SK-N-SH (cell line): ENCODE data around the gene SP140. TPM values are rescaled to one million over a fixed set of nuclear protein-coding genes. Genes with fewer than 3 reads are reported as not detected.

Source experiments
- CTCF ChIA-PET: fragments of 300-600, 350-600 bp; formaldehyde crosslinking; extraction: SDS; loops from one replicate; lab custom pipeline; 2021; lab: Yijun Ruan, JAX
- POLR2A ChIA-PET: fragments of 350-600 bp; sonication (Branson Sonifier 250); formaldehyde crosslinking; extraction: SDS; loops from one replicate; lab custom pipeline; 2020; ENCODE audit warnings: antibody characterized with exemption, inconsistent platforms; lab: Yijun Ruan, JAX
- DNase-seq: peaks from one replicate; pipeline ENCODE4 v3.0.0; 2012
- H2AFZ ChIP-seq: fragments of 200-600 bp; sonication (generic); 2 replicates; pipeline ENCODE4 v1.8.1; 2016; ENCODE audit warnings: antibody characterized with exemption, mild to moderate bottlenecking, low read depth
- H3F3A ChIP-seq: fragments of 200-600 bp; sonication (generic); replicated peaks from 2 replicates; pipeline ENCODE3; 2016; ENCODE audit warnings: antibody characterized with exemption, mild to moderate bottlenecking; ENCODE audit not compliant: insufficient read depth
- H3K27ac ChIP-seq, 2 experiments: fragments of 200-500 bp in 1 of 2; fragments of 200-600 bp in 1 of 2; sonication (Bioruptor generic) in 1 of 2; sonication (generic), shearing (Covaris generic) in 1 of 2; 2 replicates each; pipeline versions ENCODE4 v1.5.1 to v1.6.1; 2014 to 2016; ENCODE audit warnings: low read depth in 2 of 2, inconsistent platforms in 1 of 2, low read length in 1 of 2, mild to moderate bottlenecking in 1 of 2, mixed read lengths in 1 of 2
- H3K27me3 ChIP-seq: fragments of 200-600 bp; sonication (generic), shearing (Covaris generic); 2 replicates; pipeline ENCODE4 v1.6.1; 2016; ENCODE audit warnings: mixed run types; ENCODE audit not compliant: insufficient read depth
- H3K36me3 ChIP-seq, 2 experiments: fragments of 200-500 bp in 1 of 2; fragments of 200-600 bp in 1 of 2; sonication (Bioruptor generic) in 1 of 2; sonication (generic) in 1 of 2; replicated peaks in 1 of 2; 2 replicates each; pipeline versions ENCODE3 to v1.5.1; 2014 to 2016; ENCODE audit warnings: low read length in 1 of 2, mild to moderate bottlenecking in 1 of 2; ENCODE audit not compliant: insufficient read depth in 2 of 2, control insufficient read depth in 1 of 2
- H3K4me1 ChIP-seq, 2 experiments: fragments of 200-500 bp in 1 of 2; fragments of 200-600 bp in 1 of 2; sonication (Bioruptor generic) in 1 of 2; sonication (generic), shearing (Covaris generic) in 1 of 2; 2 replicates each; pipeline versions ENCODE4 v1.5.1 to v1.6.1; 2014 to 2016; ENCODE audit warnings: low read depth in 1 of 2, low read length in 1 of 2, mixed run types in 1 of 2; ENCODE audit not compliant: insufficient read depth in 2 of 2, control insufficient read depth in 1 of 2
- H3K4me2 ChIP-seq: fragments of 200-600 bp; sonication (generic), shearing (Covaris generic); 2 replicates; pipeline ENCODE4 v1.6.1; 2017; ENCODE audit warnings: mixed run types
- H3K4me3 ChIP-seq, 2 experiments: fragments of 200-500 bp in 1 of 2; fragments of 200-600 bp in 1 of 2; sonication (Bioruptor generic) in 1 of 2; sonication (generic), shearing (Covaris generic) in 1 of 2; 2 replicates each; pipeline versions ENCODE4 v1.5.1 to v1.8.1; 2014 to 2016; ENCODE audit warnings: low read depth in 2 of 2, inconsistent platforms in 1 of 2, low read length in 1 of 2, mild to moderate bottlenecking in 1 of 2, mixed read lengths in 1 of 2, moderate library complexity in 1 of 2
- H3K79me2 ChIP-seq: fragments of 200-600 bp; sonication (generic); 2 replicates; pipeline ENCODE4 v1.8.1; 2017; ENCODE audit warnings: mild to moderate bottlenecking; ENCODE audit not compliant: insufficient read depth
- H3K9ac ChIP-seq: fragments of 200-600 bp; sonication (generic); 2 replicates; pipeline ENCODE4 v1.6.1; 2017; ENCODE audit warnings: mixed run types
- H3K9me2 ChIP-seq: fragments of 200-600 bp; sonication (generic); 2 replicates; pipeline ENCODE4 v1.6.1; 2017; ENCODE audit warnings: mixed run types
- H3K9me3 ChIP-seq: fragments of 200-600 bp; sonication (generic); 2 replicates; pipeline ENCODE4 v1.6.1; 2017; ENCODE audit warnings: mixed run types, mild to moderate bottlenecking, moderate library complexity
- H4K20me1 ChIP-seq: fragments of 200-600 bp; sonication (generic); 2 replicates; pipeline ENCODE4 v1.6.1; 2017; ENCODE audit warnings: mild to moderate bottlenecking, mixed run types; ENCODE audit not compliant: insufficient read depth
- EP300 ChIP-seq, 2 experiments: IDR thresholded peaks; 2 replicates each; pipeline versions ENCODE4 v1.4.0 to v1.6.1; 2012; ENCODE audit warnings: borderline replicate concordance in 1 of 2, low read depth in 1 of 2, low read length in 1 of 2
- GABPA ChIP-seq: IDR thresholded peaks from 2 replicates; pipeline ENCODE4 v1.4.0; 2012; ENCODE audit warnings: low read depth, mild to moderate bottlenecking
- GATA2 ChIP-seq: sonication (generic); formaldehyde crosslinking; IDR thresholded peaks from 2 replicates; pipeline ENCODE4 v1.5.0; 2020; ENCODE audit warnings: mild to moderate bottlenecking, missing genetic modification reagents
- NRF1 ChIP-seq: IDR thresholded peaks from 2 replicates; pipeline ENCODE4 v1.6.1; 2012; ENCODE audit warnings: low read depth, mild to moderate bottlenecking, low read length
- POLR2AphosphoS5 ChIP-seq: IDR thresholded peaks from 2 replicates; pipeline ENCODE4 v1.6.1; 2012; ENCODE audit warnings: low read depth, low read length
- RAD21 ChIP-seq: IDR thresholded peaks from 2 replicates; pipeline ENCODE4 v1.6.1; 2012; ENCODE audit warnings: mild to moderate bottlenecking, low read length
- RCOR1 ChIP-seq: fragments of 150-350 bp; IDR thresholded peaks from 2 replicates; pipeline ENCODE4 v1.6.1; 2017; ENCODE audit warnings: antibody characterized with exemption, low read length
- RFX5 ChIP-seq: IDR thresholded peaks from 2 replicates; pipeline ENCODE4 v1.6.1; 2012; ENCODE audit warnings: mild to moderate bottlenecking, improper control_type of control experiment, low read length
- RXRA ChIP-seq: IDR thresholded peaks from 2 replicates; pipeline ENCODE4 v1.4.0; 2012; ENCODE audit warnings: low read depth, mild to moderate bottlenecking, borderline replicate concordance
- SMC3 ChIP-seq: IDR thresholded peaks from 2 replicates; pipeline ENCODE4 v1.6.1; 2012; ENCODE audit warnings: low read depth, low read length, improper control_type of control experiment
- TCF12 ChIP-seq: IDR thresholded peaks from 2 replicates; pipeline ENCODE4 v1.4.0; 2012
- YY1 ChIP-seq: IDR thresholded peaks from 2 replicates; pipeline ENCODE4 v1.4.0; 2012; ENCODE audit warnings: low read depth, mild to moderate bottlenecking
- WGBS: methylation state at CpG from one replicate; pipeline ENCODE4 v1.1.6; 2017; ENCODE audit warnings: low lambda C conversion rate; 5-methylcytosine and 5-hydroxymethylcytosine counted together
- polyA plus RNA-seq, 3 experiments: library from polyadenylated mRNA; depleted of rRNA; stranded (reverse); fragments of >200 nt; gene quantifications; 2 replicates each; pipeline ENCODE4 v1.2.3, GENCODE V29; 2012
- TF ChIP-seq, protein P1 (sequence below): fragments of 150-350 bp; IDR thresholded peaks from 2 replicates; pipeline ENCODE4 v1.6.1; 2017; ENCODE audit warnings: antibody characterized with exemption, low read length, low read depth, borderline replicate concordance
- TF ChIP-seq, protein P2 (sequence below): IDR thresholded peaks from 2 replicates; pipeline ENCODE4 v1.4.0; 2012; ENCODE audit warnings: low read depth

SP140 gene
- polyA plus RNA-seq, 1 of the 3 experiments (the other 2 are of a cell fraction): 0.71 TPM

DNA sequence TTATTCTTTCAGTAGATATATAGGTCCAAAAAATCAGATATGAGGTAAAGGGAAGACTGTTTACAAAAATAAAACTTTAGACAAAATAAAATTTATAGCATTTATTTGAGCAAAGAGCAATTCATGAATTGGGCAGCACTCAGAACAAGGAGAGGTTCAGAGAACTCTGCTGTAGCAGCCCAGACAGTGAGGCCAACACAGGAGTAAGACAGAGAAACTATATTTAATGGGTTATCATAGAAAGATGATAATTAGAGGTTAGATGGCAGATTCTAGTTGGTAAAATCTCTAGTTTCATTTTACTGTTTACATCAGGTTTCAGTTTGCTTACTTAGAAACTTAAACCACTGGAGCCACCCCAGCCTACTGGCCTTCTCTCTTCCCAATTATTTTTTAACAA lies 71.4 kb downstream of the SP140 start:
- H3K79me2 ChIP-seq: no peaks in the 10 kb centered on the region
- H3K4me1 ChIP-seq: no peaks in the 10 kb centered on the region
- H3K36me3 ChIP-seq: no peaks in the 10 kb centered on the region
- DNase-seq: no peak
- H3K4me2 ChIP-seq: no peak overlapping the region
- H3K9ac ChIP-seq: no peak overlapping the region
- no peak overlapping the region for H3K4me3 ChIP-seq
- no peaks in the 10 kb centered on the region for H3K9me3 ChIP-seq
- H3K9me2 ChIP-seq: no peaks in the 10 kb centered on the region
- no peaks in the 10 kb centered on the region for H3F3A ChIP-seq
- no peaks in the 10 kb centered on the region; the same call in 1 of the 2 replicates for H3K27me3 ChIP-seq
- no peaks in the 10 kb centered on the region for H4K20me1 ChIP-seq
- TF ChIP-seq RCOR1 (no peak), GATA2 (no peak), NRF1 (no peak), SMC3 (no peak), RXRA (no peak), GABPA (no peak), TCF12 (no peak), YY1 (no peak), EP300 (IDR thresholded peaks at IDR 0.05; ENCODE audit: borderline replicate concordance in 1 of 2, low read depth in 1 of 2, low read length in 1 of 2) (no peak)
- TF ChIP-seq, protein P1, sequence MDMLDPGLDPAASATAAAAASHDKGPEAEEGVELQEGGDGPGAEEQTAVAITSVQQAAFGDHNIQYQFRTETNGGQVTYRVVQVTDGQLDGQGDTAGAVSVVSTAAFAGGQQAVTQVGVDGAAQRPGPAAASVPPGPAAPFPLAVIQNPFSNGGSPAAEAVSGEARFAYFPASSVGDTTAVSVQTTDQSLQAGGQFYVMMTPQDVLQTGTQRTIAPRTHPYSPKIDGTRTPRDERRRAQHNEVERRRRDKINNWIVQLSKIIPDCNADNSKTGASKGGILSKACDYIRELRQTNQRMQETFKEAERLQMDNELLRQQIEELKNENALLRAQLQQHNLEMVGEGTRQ: no peak
- TF ChIP-seq, protein P2, sequence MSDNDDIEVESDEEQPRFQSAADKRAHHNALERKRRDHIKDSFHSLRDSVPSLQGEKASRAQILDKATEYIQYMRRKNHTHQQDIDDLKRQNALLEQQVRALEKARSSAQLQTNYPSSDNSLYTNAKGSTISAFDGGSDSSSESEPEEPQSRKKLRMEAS: no peak
- ChIA-PET POLR2A (no interaction called here), CTCF (no interaction called here)
- H3K27ac ChIP-seq: no peak overlapping the region
- H2AFZ ChIP-seq: no peak overlapping the region

DNA sequence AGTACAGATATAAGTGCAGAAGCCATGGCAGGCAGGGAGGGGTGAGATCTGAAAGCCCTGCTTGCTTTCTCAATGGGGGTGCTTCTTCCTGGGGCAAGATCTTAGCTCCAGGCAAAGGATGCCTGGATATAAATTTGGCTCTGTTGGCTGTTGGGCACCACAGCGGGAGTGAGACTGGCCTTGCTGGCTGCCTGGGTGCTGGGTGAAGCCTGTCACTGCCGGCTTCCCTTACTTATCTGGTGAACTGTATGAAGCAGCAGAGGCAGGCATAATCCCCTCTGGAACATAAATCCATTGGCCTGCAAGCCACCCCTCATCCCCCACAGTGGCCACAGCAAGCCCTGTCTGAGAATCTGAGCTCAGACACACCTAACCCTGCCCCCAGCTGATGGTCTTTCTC lies 74.1 kb downstream of the SP140 start:
- no peak for TF ChIP-seq RAD21
- TF ChIP-seq SMC3: no peak
- no peak for TF ChIP-seq POLR2AphosphoS5
- TF ChIP-seq YY1: no peak
- no peak for TF ChIP-seq GABPA
- TF ChIP-seq RFX5: no peak
- CTCF ChIA-PET: no interaction called here

More for the DNA sequence above, 74.1 kb downstream of the SP140 start:
- Histone ChIP-seq H3K9ac (no peak overlapping the region), H3K27ac (no peak overlapping the region), H3K36me3 (no peaks in the 10 kb centered on the region), H3K27me3 (no peaks in the 10 kb centered on the region), H3F3A (no peaks in the 10 kb centered on the region), H4K20me1 (no peaks in the 10 kb centered on the region), H3K9me2 (no peaks in the 10 kb centered on the region), H3K4me2 (no peak overlapping the region), H3K4me1 (no peaks in the 10 kb centered on the region), H2AFZ (no peak overlapping the region), H3K4me3 (no peak overlapping the region), H3K79me2 (no peaks in the 10 kb centered on the region), H3K9me3 (no peaks in the 10 kb centered on the region; the same call in 1 of the 2 replicates)
- no peak for DNase-seq
- no CpG with 5 or more reads among the region's 2 CpGs for WGBS
- POLR2A ChIA-PET: no interaction called here
